Endothelial cell of umbilical vein (primary cell): ENCODE measurements around the gene TRNP1. TPM values are rescaled to one million over a fixed set of nuclear protein-coding genes. Genes with fewer than 3 reads are reported as not detected.
A peak's percentile ranks its signal among the peaks of the same experiment; 100 is the strongest.

Experiments
- BruUV-seq: library from RNA; stranded (reverse); fragments of 400-500 nt; replicated peaks from 2 replicates; lab custom pipeline; 2021; lab: Mats Ljungman, UMichigan
- CTCF ChIA-PET: fragments of 300-600, 350-600 bp; sonication (Branson Sonifier 250); formaldehyde crosslinking; loops from one replicate; lab custom pipeline; 2021; ENCODE audit warnings: antibody characterized with exemption, inconsistent platforms; lab: Charles Lee
- POLR2A ChIA-PET: fragments of 300-600, 350-600 bp; sonication (Branson Sonifier 250); formaldehyde crosslinking; loops from one replicate; lab custom pipeline; 2021; ENCODE audit warnings: antibody characterized with exemption, inconsistent platforms; lab: Charles Lee
- DNase-seq: peaks from one replicate; pipeline ENCODE4 v3.0.0-alpha.2; 2011; ENCODE audit warnings: low read depth, low spot score
- FAIRE-seq: peaks from 2 replicates; lab custom pipeline; 2011; peaks lifted over from hg19 to GRCh38; lab: Jason Lieb, UNC
- H2AFZ ChIP-seq: 2 replicates; pipeline ENCODE4 v1.6.0; 2012; ENCODE audit warnings: low read depth, low read length, control low read depth, inconsistent platforms
- H3K27ac ChIP-seq: 2 replicates; pipeline ENCODE4 v1.5.1; 2011; ENCODE audit warnings: low read depth, mild to moderate bottlenecking, control low read depth, low read length, moderate library complexity; ENCODE audit not compliant: insufficient read depth
- H3K27me3 ChIP-seq, 2 experiments: 2 replicates each; pipeline versions ENCODE4 v1.6.0 to v1.6.1; 2011; ENCODE audit warnings: low read length in 2 of 2, mixed read lengths in 1 of 2; ENCODE audit not compliant: control insufficient read depth in 2 of 2, insufficient read depth in 2 of 2
- H3K36me3 ChIP-seq, 2 experiments: 2 replicates in 1 of 2; 3 replicates in 1 of 2; pipeline ENCODE4 v1.5.1; 2011; ENCODE audit warnings: low read length in 2 of 2, mild to moderate bottlenecking in 1 of 2, moderate library complexity in 1 of 2; ENCODE audit not compliant: control insufficient read depth in 2 of 2, insufficient read depth in 2 of 2; ENCODE audit errors: extremely low read depth in 1 of 2
- H3K4me1 ChIP-seq: 3 replicates; pipeline ENCODE4 v1.5.1; 2011; ENCODE audit warnings: mild to moderate bottlenecking, low read length; ENCODE audit not compliant: control insufficient read depth, insufficient read depth; ENCODE audit errors: extremely low read depth
- H3K4me2 ChIP-seq: 2 replicates; pipeline ENCODE4 v1.6.1; 2011; ENCODE audit warnings: low read length, control low read depth, mixed read lengths; ENCODE audit not compliant: insufficient read depth
- H3K4me3 ChIP-seq, 3 experiments: fragments of 200-600 bp in 1 of 3; sonication (generic), shearing (Covaris generic) in 1 of 3; replicated peaks in 1 of 3; 2 replicates each; pipeline ENCODE4 v1.5.1; 2011 to 2016; ENCODE audit warnings: control low read depth in 3 of 3, low read length in 3 of 3, mild to moderate bottlenecking in 2 of 3, inconsistent platforms in 1 of 3, low read depth in 1 of 3, moderate library complexity in 1 of 3; ENCODE audit not compliant: insufficient read depth in 1 of 3
- H3K79me2 ChIP-seq: 2 replicates; pipeline ENCODE4 v1.6.0; 2012; ENCODE audit warnings: low read length, inconsistent platforms; ENCODE audit not compliant: control insufficient read depth, insufficient read depth
- H3K9ac ChIP-seq: replicated peaks from 2 replicates; pipeline ENCODE3; 2011; ENCODE audit warnings: low read length, control low read depth; ENCODE audit not compliant: insufficient read depth; ENCODE audit errors: extremely low read depth
- H3K9me1 ChIP-seq: replicated peaks from 3 replicates; pipeline ENCODE4 v1.6.0; 2011; ENCODE audit warnings: mild to moderate bottlenecking, low read length; ENCODE audit not compliant: control insufficient read depth, insufficient read depth; ENCODE audit errors: extremely low read depth
- H3K9me3 ChIP-seq: replicated peaks from 2 replicates; pipeline ENCODE4 v1.5.1; 2012; ENCODE audit warnings: low read length, inconsistent platforms; ENCODE audit not compliant: control insufficient read depth, insufficient read depth
- H4K20me1 ChIP-seq: replicated peaks from 2 replicates; pipeline ENCODE3; 2011; ENCODE audit warnings: mild to moderate bottlenecking, low read length; ENCODE audit not compliant: control insufficient read depth, insufficient read depth; ENCODE audit errors: extremely low read depth
- CTCF ChIP-seq, 2 donors: IDR thresholded peaks; 1 replicate in 1 of 2; 2 replicates in 1 of 2; pipeline ENCODE4 v1.5.1; 2011; ENCODE audit warnings: low read length in 2 of 2, mild to moderate bottlenecking in 2 of 2, moderate library complexity in 2 of 2, control low read depth in 1 of 2, inconsistent platforms in 1 of 2, low read depth in 1 of 2; ENCODE audit not compliant: insufficient read depth in 1 of 2; ENCODE audit errors: extremely low read depth in 1 of 2
- EZH2 ChIP-seq: IDR thresholded peaks from 2 replicates; pipeline ENCODE4 v1.6.1; 2012; ENCODE audit warnings: borderline replicate concordance, low read depth, mild to moderate bottlenecking, moderate library complexity, low read length, inconsistent platforms; ENCODE audit not compliant: severe bottlenecking
- FOS ChIP-seq: IDR thresholded peaks from 2 replicates; pipeline ENCODE4 v1.6.1; 2011; ENCODE audit warnings: mild to moderate bottlenecking, low read length, moderate library complexity, borderline replicate concordance; ENCODE audit not compliant: insufficient read depth
- GATA2 ChIP-seq: IDR thresholded peaks from 2 replicates; pipeline ENCODE4 v1.7.0; 2011; ENCODE audit warnings: low read depth, mild to moderate bottlenecking, moderate library complexity, mixed read lengths, low read length; ENCODE audit not compliant: insufficient read length, insufficient read depth
- JUN ChIP-seq: IDR thresholded peaks from 2 replicates; pipeline ENCODE4 v1.6.1; 2011; ENCODE audit warnings: borderline replicate concordance, low read depth; ENCODE audit not compliant: insufficient read length, insufficient read depth
- MYC ChIP-seq: IDR thresholded peaks from one replicate; pipeline ENCODE4 v1.6.1; 2011; ENCODE audit warnings: mild to moderate bottlenecking, low read depth, low read length
- POLR2A ChIP-seq: IDR thresholded peaks from 2 replicates; pipeline ENCODE4 v1.6.1; 2012; ENCODE audit warnings: low read depth, mild to moderate bottlenecking, control low read depth, low read length
- POLR2AphosphoS5 ChIP-seq: IDR thresholded peaks from 2 replicates; pipeline ENCODE4 v1.6.1; 2012; ENCODE audit warnings: low read depth, mild to moderate bottlenecking, control low read depth, low read length, moderate library complexity; ENCODE audit not compliant: insufficient read depth
- dilution Hi-C: fragments of 300-500 bp; cut with MboI; formaldehyde crosslinking; loops from one replicate; pipeline ENCODE4 v1.15.0; 2019; ENCODE audit warnings: low sequenced_read_pairs; ENCODE audit not compliant: extremely low pct_ligation_motif_present
- intact Hi-C: fragments of 100-400 bp; cut with micrococcal nuclease; formaldehyde crosslinking; loops from one replicate; pipeline ENCODE4 v1.10.0; 2022
- polyA plus RNA-seq, 4 experiments: library from polyadenylated mRNA; depleted of rRNA in 3 of 4; stranded (reverse) in 3 of 4; unstranded in 1 of 4; fragments of >200 nt; gene quantifications; 2 replicates each; pipeline versions ENCODE4 v1.2.1 to v1.2.3, GENCODE V29; 2011 to 2012; ENCODE audit warnings: missing spikeins in 1 of 4
- total RNA-seq: library from RNA; stranded (reverse); gene quantifications from 2 replicates; pipeline ENCODE4 v1.2.3, GENCODE V29; 2021
- TF ChIP-seq, protein P1 (sequence below): IDR thresholded peaks from 2 replicates; pipeline ENCODE4 v1.6.1; 2011; ENCODE audit not compliant: insufficient read depth, insufficient read length

The TRNP1 gene
- total and polyA plus RNA-seq, 2 donors (not counting 3 experiments of a cell fraction or from before 2014, with no cell fraction given): 5.9 to 20.5 TPM

GRCh38 chr1:26994787-26995517 is 1.5 kb downstream of the TRNP1 start:
- FAIRE-seq: no peak
- Histone ChIP-seq H4K20me1 (no peaks in the 10 kb centered on the region), H3K36me3 (no peaks in the 10 kb centered on the region), H3K4me1 (peaks cover 51% of the 10 kb centered on the region), H3K4me3 (peak overlapping the region; percentile 12 to 61 (median 31)), H2AFZ (peak overlapping the region; percentile 91), H3K4me2 (peak overlapping the region; percentile 60), H3K9ac (peak overlapping the region; percentile 57), H3K27me3 (no peaks in the 10 kb centered on the region), H3K9me3 (no peaks in the 10 kb centered on the region), H3K9me1 (no peaks in the 10 kb centered on the region), H3K79me2 (peaks cover 17% of the 10 kb centered on the region), H3K27ac (no peak overlapping the region)
- no peak for TF ChIP-seq MYC
- TF ChIP-seq CTCF (IDR thresholded peaks at IDR 0.05; ENCODE audit: extremely low read depth in 1 of 2, insufficient read depth in 1 of 2, low read depth in 1 of 2, low read length in 2 of 2): no peak
- TF ChIP-seq, protein P1, sequence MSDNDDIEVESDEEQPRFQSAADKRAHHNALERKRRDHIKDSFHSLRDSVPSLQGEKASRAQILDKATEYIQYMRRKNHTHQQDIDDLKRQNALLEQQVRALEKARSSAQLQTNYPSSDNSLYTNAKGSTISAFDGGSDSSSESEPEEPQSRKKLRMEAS: no peak
- TF ChIP-seq POLR2AphosphoS5: no peak
- no peak for TF ChIP-seq GATA2
- TF ChIP-seq FOS: no peak
- TF ChIP-seq POLR2A: no peak
- TF ChIP-seq EZH2: no peak
- TF ChIP-seq JUN: no peak
- intact Hi-C loops: loop anchor here (5.0 kb wide), 2 partner anchors 237 to 287 kb away; partner anchors contain the start of gene WDTC1
- CTCF ChIA-PET: interaction anchor here (0.8 to 9.2 kb wide), 8 partner anchors 9 to 108 kb away, joined by 3 to 181 read pairs (median 38); no protein-coding TSS in a partner anchor
- DNase-seq: no peak
- no TSS peak for BruUV-seq
- dilution Hi-C loops: no loop called here
- POLR2A ChIA-PET: no interaction called here
